Heart left ventricle (tissue), 13 donors: ENCODE results near the gene SMIM8.

Experiments
- POLR2A ChIP-seq, 2 donors: fragments of 450-650 bp; IDR thresholded peaks; one replicate each; pipeline ENCODE4 v1.6.1; 2017; ENCODE audit warnings: antibody characterized with exemption in 2 of 2, mild to moderate bottlenecking in 2 of 2, moderate library complexity in 2 of 2
- TF ChIP-seq, protein P1 (sequence below), 12 donors: fragments of 200-600 bp; sonication (generic) in 4 of 12; IDR thresholded peaks; one replicate each; pipeline versions ENCODE4 v1.5.0 to v1.8.0; 2018 to 2022; ENCODE audit warnings: antibody characterized with exemption in 12 of 12, mild to moderate bottlenecking in 5 of 12
- donor health status: ischemic (EF 13 %, LVEDD 7.1; RV severe dilation, severe dysfunction).
- donor health status: DM: no; HTN: yes; CAD: no.
- donor health status: DM: no; HTN: no; CAD: no.
- donor health status: ischemic (EF 25% LVEDD 6.9; RV normal size, moderate dysfunction).
- donor health status: ischemic (EF 25% LVEDD 5.7; RV mildly dilated, moderate dysfunction).
- donor health status: ischemic (EF 35%, LVEDD 5.7; RV mildly dilated, moderate dysfunction).
- donor health status: nonischemic (EF 11% LVEDD 7.7; RV severe dilation, severe dysfunction).
- donor health status: DM: yes; HTN: yes; CAD: no.
- donor health status: PGD.
- donor health status: ischemic (EF 29% LVEDD 5.4; RV normal size, mild dysfunction).
- donor health status: nonischemic (EF 23%, LVEDD 6.1; RV moderate dilation, normal function).

DNA sequence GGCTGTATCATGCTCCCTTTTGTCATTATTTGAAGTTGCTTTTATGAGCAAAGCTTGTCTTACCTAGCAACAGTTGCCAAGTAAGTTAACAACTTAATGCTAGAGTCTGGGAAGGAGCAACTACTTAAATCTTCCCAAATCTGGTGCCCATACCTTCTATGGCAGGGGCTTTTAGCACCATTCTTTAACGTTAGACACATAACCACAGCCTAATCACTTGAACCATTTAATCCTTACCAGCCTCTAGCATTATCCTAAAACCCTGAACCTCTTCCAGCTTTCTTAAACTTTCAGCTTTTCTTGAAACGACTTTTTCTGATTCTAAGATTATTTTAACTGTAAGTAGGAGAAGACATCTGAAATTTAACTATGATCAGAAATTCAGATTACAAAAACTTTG lies 22.3 kb downstream of the SMIM8 start, which contains the start of gene C6orf163:
- TF ChIP-seq, protein P1, sequence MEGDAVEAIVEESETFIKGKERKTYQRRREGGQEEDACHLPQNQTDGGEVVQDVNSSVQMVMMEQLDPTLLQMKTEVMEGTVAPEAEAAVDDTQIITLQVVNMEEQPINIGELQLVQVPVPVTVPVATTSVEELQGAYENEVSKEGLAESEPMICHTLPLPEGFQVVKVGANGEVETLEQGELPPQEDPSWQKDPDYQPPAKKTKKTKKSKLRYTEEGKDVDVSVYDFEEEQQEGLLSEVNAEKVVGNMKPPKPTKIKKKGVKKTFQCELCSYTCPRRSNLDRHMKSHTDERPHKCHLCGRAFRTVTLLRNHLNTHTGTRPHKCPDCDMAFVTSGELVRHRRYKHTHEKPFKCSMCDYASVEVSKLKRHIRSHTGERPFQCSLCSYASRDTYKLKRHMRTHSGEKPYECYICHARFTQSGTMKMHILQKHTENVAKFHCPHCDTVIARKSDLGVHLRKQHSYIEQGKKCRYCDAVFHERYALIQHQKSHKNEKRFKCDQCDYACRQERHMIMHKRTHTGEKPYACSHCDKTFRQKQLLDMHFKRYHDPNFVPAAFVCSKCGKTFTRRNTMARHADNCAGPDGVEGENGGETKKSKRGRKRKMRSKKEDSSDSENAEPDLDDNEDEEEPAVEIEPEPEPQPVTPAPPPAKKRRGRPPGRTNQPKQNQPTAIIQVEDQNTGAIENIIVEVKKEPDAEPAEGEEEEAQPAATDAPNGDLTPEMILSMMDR (IDR thresholded peaks at IDR 0.05) = no peak
- no peak for TF ChIP-seq POLR2A (IDR thresholded peaks at IDR 0.05)
